SIG-M5 treated with dmso at 0.1 percent for 504 hours (cell line): ENCODE results near the gene ATP1A3.
A peak's percentile ranks its signal among the peaks of the same experiment; 100 is the strongest.
"Not testable (repeated sequence)": the region's sequence is repeated elsewhere in the genome, so short reads cannot be mapped to it uniquely, and the experiment has no call there.

Experiments
- DNase-seq: peaks from one replicate; lab custom pipeline; 2025; ENCODE audit not compliant: unreplicated experiment; lab: John Stamatoyannopoulos, UW

The ATP1A3 gene

DNA sequence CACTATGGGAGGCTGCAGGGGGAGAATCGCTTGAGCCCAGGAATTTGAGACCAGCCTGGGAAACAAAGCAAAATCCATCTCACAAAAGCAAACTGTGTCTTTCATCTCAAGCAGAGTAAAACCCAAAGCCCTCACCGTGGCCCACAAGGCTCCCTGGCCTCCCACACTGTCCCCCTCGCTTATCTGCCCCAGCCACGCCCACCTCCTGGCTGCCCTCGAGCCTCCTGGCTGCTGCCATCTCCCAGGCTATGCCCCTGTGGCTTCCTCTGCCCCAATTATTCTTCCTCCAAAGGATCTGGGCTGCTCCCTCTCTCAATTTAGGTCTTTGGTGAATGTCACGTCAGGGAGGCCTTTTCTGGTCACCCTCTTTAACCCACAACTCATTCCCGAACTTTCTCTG lies 38.5 kb downstream of the ATP1A3 start:
- DNase-seq, result no peak

DNA sequence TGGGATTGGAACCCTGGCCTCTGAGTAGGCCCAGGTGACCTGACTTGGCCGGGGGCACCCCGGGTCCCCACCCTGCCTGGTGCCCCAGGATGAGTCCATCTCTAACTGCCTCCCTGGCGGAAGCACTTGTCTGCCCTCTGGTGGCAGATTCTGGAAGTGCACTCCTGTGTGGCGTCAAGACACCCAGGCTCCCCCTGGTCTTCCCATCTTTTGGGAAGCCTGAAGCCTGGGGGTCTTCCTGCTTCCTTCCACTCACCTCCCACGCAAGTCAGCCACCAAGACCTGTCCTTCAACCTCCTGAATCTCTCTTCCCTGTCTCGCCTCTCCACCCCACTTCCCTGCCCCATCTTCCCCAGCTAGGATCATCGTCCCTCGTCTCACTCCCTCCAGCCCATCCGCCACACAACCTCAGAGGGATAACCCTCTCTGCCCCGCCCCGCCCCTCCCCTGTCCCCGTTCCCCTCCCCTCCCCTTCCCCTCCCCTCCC lies 42.3 kb downstream of the ATP1A3 start:
- peak; percentile 35 for DNase-seq

DNA sequence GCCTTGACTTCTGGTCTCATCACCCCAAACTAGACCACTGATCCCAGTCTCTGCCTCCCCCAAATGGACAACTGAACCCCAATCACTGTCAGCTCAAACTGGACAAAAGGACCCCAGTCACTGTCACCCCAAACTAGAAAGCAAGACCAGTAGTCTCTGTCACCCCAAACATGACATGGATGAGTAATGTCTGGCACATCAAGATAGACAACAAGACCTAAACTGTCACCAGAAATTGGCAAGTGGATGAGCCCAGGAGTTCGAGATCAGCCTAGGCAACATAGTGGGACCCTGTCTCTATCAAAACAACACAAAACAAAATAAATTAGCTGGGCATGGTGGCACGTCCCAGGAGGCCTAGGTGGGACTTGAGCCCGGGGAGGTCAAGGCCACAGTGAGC lies 46.9 kb downstream of the ATP1A3 start:
- DNase-seq, result no peak

- DNase-seq, result no peak
Measured at GRCh38 chr19:41945135-41945766, 48.8 kb downstream of the ATP1A3 start.

- no peak for DNase-seq
Measured at GRCh38 chr19:41944336-41944735, 49.7 kb downstream of the ATP1A3 start.

- no peak for DNase-seq
Measured at GRCh38 chr19:41941410-41942202, 52.4 kb downstream of the ATP1A3 start.

- DNase-seq, result no peak
Measured at GRCh38 chr19:41940731-41941409, 53.2 kb downstream of the ATP1A3 start.

DNA sequence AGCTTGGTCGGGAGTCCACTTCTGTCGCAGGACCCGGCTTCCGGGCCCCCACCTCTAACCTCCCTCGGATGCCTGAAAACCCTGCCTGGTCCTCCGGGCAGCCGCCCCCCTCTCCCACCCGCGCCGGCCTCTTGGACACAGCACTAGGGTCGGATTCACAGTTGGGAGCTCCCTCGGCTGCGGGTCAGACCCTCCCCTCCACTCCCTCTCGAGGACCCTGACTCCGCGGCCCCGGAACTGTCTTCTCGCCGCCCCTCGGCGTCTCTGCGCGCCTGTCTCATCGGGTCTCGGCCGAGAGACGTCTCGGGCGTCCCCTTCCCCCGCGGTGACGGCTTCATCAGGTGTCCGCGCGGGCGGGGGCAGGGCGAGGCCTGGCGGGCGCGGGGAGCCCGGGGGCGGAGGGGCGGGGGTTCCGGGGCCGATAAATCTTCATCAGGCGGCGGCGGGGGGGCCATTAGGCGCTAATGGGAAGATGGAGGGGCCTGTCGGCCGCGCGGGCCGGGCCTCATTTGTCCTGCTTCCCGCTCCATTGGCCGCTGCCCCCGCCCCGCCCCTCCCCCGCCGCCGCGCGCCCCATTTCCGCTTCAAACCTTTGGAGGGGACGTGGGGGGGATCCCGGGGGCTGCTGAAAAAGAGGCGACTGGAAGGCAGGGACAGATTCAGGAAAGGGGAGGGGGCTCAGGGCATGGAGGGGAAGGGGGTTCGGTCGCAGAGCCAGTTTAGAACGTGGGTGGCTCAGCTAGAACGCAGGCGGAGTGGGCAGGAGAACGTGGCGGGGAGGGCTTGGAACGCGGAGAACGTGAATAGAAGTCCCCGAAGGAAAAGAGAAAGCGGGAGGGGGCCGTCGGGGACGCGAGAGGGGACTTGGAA lies 53.9 kb downstream of the ATP1A3 start:
- DNase-seq, result no peak

DNA sequence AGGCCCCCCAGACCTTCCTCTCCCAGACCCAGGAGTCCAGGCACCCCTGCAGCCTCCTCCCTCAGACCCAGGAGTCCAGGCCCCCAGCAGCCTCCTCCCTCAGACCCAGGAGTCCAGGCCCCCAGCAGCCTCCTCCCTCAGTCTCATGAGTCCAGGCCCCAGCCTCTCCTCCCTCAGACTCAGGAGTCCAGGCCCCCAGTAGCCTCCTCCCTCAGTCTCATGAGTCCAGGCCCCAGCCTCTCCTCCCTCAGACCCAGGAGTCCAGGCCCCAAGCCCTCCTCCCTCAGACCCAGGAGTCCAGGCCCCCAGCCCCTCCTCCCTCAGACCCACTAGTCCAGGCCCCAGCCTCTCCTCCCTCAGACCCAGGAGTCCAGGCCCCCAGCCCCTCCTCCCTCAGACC lies 54.8 kb downstream of the ATP1A3 start:
- not testable (repeated sequence) for DNase-seq

DNA sequence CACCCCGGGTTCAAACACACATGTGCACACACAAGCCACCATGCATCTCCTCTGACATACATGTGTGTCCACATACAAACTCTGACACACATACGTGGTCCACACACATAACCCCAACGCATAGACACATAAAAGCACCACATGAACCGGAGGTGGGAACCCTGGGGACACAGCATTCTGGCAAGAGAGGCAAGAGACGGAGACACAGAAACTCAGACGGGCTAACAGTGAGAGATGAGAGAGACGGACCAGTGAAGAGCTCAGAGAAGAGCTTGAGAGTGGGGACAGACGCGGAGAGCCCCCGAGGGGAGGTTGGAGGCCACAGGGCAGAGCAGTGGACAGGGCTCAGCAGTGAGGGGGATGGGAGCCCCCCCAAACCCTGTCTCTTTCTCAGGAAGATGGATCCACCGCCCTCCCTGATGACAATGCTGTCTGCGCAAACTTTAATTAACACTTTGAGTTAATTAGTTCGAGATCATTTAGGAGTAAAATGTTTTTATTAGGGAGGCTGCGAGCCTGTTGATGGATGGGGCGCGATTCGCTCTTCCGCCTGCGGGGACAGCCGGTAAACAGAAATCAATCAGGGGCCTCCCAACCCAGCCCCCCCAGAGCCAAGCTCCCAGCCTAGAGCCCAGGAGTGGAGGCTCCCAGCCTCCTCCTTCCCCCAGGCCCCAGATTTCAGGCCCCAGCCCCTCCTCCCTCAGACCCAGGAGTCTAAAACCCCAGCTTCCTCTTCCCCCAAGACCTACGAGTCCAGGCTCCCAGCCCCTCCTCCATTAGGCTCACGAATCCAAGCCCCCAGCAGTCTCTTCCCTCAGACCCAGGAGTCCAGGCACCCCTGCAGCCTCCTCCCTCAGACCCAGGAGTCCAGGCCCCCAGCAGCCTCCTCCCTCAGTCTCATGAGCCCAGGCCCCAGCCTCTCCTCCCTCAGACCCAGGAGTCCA lies 56.2 kb downstream of the ATP1A3 start:
- DNase-seq, result no peak

DNA sequence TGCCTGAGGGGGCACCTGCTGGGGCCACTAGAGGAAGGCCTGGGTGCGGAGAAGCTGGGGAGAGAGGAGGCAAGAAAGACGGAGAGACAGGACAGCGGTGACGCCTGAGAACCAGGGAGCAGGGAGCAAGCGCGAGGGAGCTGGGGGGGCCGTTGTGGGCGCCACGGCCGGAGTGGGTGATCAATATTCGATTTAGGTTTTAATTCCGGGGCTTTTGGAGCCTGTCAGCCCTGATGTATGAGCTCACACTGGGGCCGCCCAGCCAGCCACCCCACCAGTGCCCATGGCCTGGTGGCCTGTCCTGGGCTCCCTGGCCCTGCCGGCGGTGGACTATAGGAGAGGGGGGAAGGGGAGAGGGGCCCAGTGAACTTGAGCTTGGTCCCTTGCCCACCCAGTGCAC lies 57.1 kb downstream of the ATP1A3 start:
- no peak for DNase-seq

DNA sequence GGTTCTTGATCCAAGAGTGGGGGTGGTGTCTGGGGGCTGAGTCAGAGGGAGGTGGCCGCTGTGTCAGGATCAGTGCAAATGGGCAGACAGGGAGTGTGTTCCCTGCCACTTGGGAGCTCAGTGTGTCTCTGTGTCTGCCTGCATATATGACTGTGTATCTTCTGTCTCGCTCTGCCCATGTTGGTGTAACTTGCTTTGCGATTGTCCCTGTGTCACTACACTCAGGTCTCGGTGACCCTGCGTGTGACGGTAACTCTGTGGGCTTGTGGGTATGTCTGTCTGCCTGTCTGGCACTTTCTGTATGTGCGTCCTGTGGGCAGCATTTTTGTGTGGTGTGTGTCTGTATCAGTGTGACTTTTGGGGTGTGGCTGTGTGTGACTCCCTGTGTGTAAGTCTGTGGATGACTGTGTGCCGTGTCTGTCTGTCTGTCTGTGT lies 57.6 kb downstream of the ATP1A3 start:
- DNase-seq, result no peak

GRCh38 chr19:41935760-41936415 lies 58.1 kb downstream of the ATP1A3 start:
- DNase-seq, result no peak

GRCh38 chr19:41934849-41935374 lies 59.1 kb downstream of the ATP1A3 start:
- DNase-seq, result peak; percentile 25

DNA sequence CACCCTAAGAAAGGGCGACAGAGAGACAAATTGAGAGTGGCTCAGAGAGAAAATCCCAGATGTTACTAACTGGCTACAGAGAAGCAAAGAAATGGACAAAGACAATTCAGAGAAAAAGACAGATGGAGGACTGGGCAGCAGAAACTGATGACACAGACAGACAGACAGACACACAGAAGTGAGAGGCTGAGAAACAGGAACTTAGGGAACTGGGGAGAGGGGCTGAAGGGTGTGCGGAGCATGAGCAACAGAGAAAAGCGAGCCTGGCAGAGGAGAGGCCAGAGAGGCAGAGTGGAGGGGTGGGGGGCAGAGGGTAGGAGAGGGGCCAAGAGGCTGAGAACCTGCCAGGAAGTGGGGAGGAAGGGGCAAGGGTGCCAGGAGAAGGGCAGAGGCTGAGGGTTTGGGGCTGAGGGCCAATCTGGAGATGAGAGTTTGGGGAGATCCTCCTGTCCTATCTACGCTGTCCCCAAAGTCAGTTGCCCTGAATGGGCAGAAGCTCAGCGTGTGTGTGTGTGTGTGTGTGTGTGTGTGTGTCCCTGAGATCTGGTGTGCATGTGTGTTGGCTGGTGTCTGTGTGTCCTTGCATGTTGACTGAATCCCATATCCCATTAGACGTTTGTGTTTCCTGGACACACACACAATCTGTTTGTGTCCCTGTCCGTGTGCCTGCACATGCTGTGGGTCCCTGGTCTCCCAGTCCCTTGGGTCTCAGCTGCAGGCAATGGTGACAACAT lies 60.2 kb downstream of the ATP1A3 start:
- DNase-seq, result peak; percentile 45

DNA sequence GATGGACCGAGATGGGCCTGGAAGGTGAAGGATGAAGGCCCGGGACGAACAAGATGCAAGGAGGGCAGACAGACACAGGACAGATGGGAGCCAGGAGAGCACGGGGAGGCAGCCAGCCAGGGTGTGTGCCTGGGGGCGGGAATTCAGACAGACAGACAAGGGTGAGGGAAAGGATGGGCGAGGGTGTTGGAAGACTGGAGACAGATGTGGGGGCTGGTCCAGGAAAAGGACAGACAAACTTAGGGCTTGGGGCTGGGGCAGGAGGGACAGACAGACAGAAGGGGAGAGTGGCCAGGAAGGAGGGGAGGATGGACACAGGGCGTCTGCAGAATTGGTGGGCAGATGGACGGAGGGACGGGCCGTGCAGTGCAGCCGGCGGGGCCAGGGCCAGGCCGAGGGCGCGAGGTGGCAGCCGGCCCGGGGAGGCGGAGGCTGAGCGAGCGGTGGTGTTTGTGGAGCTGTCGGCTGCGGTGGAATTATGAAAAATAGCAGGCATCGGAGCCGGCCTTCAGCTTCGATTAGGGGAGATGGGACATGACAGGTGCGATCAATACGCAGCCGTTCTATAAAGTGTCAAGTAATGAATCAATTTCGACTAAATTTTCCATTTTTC lies 61.2 kb downstream of the ATP1A3 start:
- no peak for DNase-seq

DNA sequence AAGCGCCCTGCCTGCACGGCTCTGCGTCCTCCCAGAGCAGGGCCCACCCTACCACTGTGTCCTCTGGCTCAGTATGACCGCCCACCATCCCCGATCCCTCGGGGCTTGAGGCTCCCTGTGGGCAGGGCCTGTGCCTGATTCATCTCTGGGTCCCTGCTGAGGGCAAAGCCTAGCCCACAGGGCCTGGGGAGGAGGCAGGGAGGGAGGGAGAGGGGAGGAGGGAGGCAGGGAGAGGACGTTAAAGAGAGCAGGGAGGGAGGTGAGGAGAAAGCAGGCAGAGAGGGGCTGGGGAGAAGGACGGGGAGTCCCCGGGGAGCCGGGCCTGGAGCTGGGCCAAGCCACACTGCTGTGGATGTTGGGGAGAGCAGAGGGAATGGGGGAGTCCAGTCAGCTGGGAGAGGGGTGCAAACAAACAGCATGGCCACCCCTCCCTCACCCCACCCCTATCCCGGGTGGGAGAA lies 61.7 kb downstream of the ATP1A3 start:
- no peak for DNase-seq
